GM23338 (cell line): ENCODE data around the gene CYYR1. TPM values are rescaled to one million over a fixed set of nuclear protein-coding genes. Genes with fewer than 3 reads are reported as not detected.

ENCODE experiments used
- ATAC-seq: fragments of 200-7000 bp; cut with Tn5 transposase; 3 replicates; pipeline ENCODE4 v1.9.1; 2020
- DNase-seq: peaks from one replicate; pipeline ENCODE4 v3.0.0-alpha.2; 2015; ENCODE audit warnings: low spot score
- H2AFZ ChIP-seq: fragments of 200-600 bp; sonication (generic); 2 replicates; pipeline ENCODE4 v1.8.0; 2016; ENCODE audit warnings: antibody characterized with exemption, mild to moderate bottlenecking, moderate library complexity
- H3F3A ChIP-seq: fragments of 200-600 bp; sonication (generic); replicated peaks from 2 replicates; pipeline ENCODE4 v1.8.0; 2017; ENCODE audit warnings: antibody characterized with exemption, mixed run types, low read depth
- H3K27ac ChIP-seq: fragments of 200-600 bp; sonication (generic); 2 replicates; pipeline ENCODE4 v1.6.1; 2016; ENCODE audit warnings: low read depth
- H3K27me3 ChIP-seq: fragments of 200-600 bp; sonication (generic); 2 replicates; pipeline ENCODE4 v1.8.0; 2016; ENCODE audit warnings: mild to moderate bottlenecking, mixed run types, moderate library complexity; ENCODE audit not compliant: insufficient read depth
- H3K36me3 ChIP-seq: fragments of 200-600 bp; sonication (generic); 2 replicates; pipeline ENCODE4 v1.8.0; 2016; ENCODE audit warnings: mild to moderate bottlenecking; ENCODE audit not compliant: insufficient read depth
- H3K4me1 ChIP-seq: fragments of 200-600 bp; sonication (generic); 2 replicates; pipeline ENCODE4 v1.8.0; 2016; ENCODE audit warnings: mild to moderate bottlenecking, moderate library complexity; ENCODE audit not compliant: insufficient read depth
- H3K4me2 ChIP-seq: fragments of 200-600 bp; sonication (generic); 2 replicates; pipeline ENCODE4 v1.7.1; 2017; ENCODE audit warnings: mixed run types
- H3K4me3 ChIP-seq: fragments of 200-600 bp; sonication (generic); 2 replicates; pipeline ENCODE4 v1.6.1; 2016; ENCODE audit warnings: mixed run types
- H3K79me2 ChIP-seq: fragments of 200-600 bp; sonication (generic); replicated peaks from 2 replicates; pipeline ENCODE4 v1.8.0; 2017; ENCODE audit warnings: mild to moderate bottlenecking; ENCODE audit not compliant: insufficient read depth
- H3K9me2 ChIP-seq: fragments of 200-600 bp; sonication (generic); 2 replicates; pipeline ENCODE4 v1.8.0; 2017; ENCODE audit not compliant: insufficient read depth
- H4K20me1 ChIP-seq: fragments of 200-600 bp; sonication (generic); replicated peaks from 2 replicates; pipeline ENCODE4 v1.8.0; 2017; ENCODE audit warnings: mild to moderate bottlenecking; ENCODE audit not compliant: insufficient read depth
- H3K27ac Mint-ChIP-seq: 2 replicates; pipeline ENCODE4 v1.8.0; 2020; ENCODE audit warnings: inconsistent platforms, mild to moderate bottlenecking, moderate library complexity, mixed read lengths
- H3K27me3 Mint-ChIP-seq: 3 replicates; pipeline ENCODE4 v1.8.0; 2022; ENCODE audit warnings: low read depth, mild to moderate bottlenecking, moderate library complexity, mixed read lengths, inconsistent platforms; ENCODE audit not compliant: insufficient read depth, poor library complexity
- H3K36me3 Mint-ChIP-seq: 3 replicates; pipeline ENCODE4 v1.8.0; 2021; ENCODE audit warnings: low read depth, mild to moderate bottlenecking, inconsistent platforms, moderate library complexity, mixed read lengths
- H3K4me1 Mint-ChIP-seq: 3 replicates; pipeline ENCODE4 v1.8.0; 2020; ENCODE audit warnings: mild to moderate bottlenecking, inconsistent platforms, mixed read lengths
- H3K4me3 Mint-ChIP-seq: 3 replicates; pipeline ENCODE4 v1.8.0; 2021; ENCODE audit warnings: moderate library complexity, mild to moderate bottlenecking, inconsistent platforms, mixed read lengths
- H3K9me3 Mint-ChIP-seq: 3 replicates; pipeline ENCODE4 v1.8.0; 2020; ENCODE audit warnings: moderate library complexity, mild to moderate bottlenecking, inconsistent platforms, mixed read lengths
- CREB1 ChIP-seq: fragments of 250-450 bp; sonication (Bioruptor Pico); IDR thresholded peaks from 2 replicates; pipeline ENCODE4 v1.5.0; 2020; ENCODE audit warnings: low read depth, mild to moderate bottlenecking, moderate library complexity
- ETS1 ChIP-seq: IDR thresholded peaks from 2 replicates; pipeline ENCODE4 v1.6.1; 2016; ENCODE audit warnings: antibody characterized with exemption
- EZH2 ChIP-seq: fragments of 200-600 bp; sonication (generic); IDR thresholded peaks from one replicate; pipeline ENCODE4 v1.8.0; 2017; ENCODE audit warnings: antibody characterized with exemption, mild to moderate bottlenecking, low read depth; ENCODE audit not compliant: unreplicated experiment
- EZH2phosphoT487 ChIP-seq: fragments of 200-600 bp; sonication (generic); IDR thresholded peaks from one replicate; pipeline ENCODE4 v1.8.1; 2018; ENCODE audit warnings: antibody characterized with exemption; ENCODE audit not compliant: unreplicated experiment
- JUNB ChIP-seq: IDR thresholded peaks from one replicate; pipeline ENCODE4 v1.6.1; 2016; ENCODE audit warnings: antibody characterized with exemption; ENCODE audit not compliant: unreplicated experiment
- NANOG ChIP-seq: IDR thresholded peaks from 2 replicates; pipeline ENCODE4 v1.6.1; 2016; ENCODE audit warnings: antibody characterized with exemption, borderline replicate concordance
- POLR2AphosphoS5 ChIP-seq: IDR thresholded peaks from 2 replicates; pipeline ENCODE4 v1.6.1; 2016; ENCODE audit warnings: antibody characterized with exemption, low read depth
- ZNF114 ChIP-seq: fragments of 250-450 bp; sonication (Bioruptor Pico); IDR thresholded peaks from 2 replicates; pipeline ENCODE4 v1.5.0; 2020; ENCODE audit warnings: mild to moderate bottlenecking, moderate library complexity
- ZNF331 ChIP-seq: fragments of 250-450 bp; sonication (Bioruptor Pico); IDR thresholded peaks from 2 replicates; pipeline ENCODE4 v1.5.0; 2020; ENCODE audit warnings: low read depth, mild to moderate bottlenecking, moderate library complexity
- polyA plus RNA-seq: library from polyadenylated mRNA; unstranded; fragments of >200 nt; fragmentation: Nextera tagmentation; extraction: Ambion mirVana; gene quantifications from 2 replicates; pipeline ENCODE4 v1.2.1, GENCODE V29; 2016
- total RNA-seq: library from RNA; depleted of rRNA; stranded (reverse); fragments of >200 nt; shearing (Covaris generic); gene quantifications from 2 replicates; pipeline ENCODE4 v1.2.3, GENCODE V29; 2014
- TF ChIP-seq, protein P1 (sequence below): IDR thresholded peaks from one replicate; pipeline ENCODE4 v1.6.1; 2018; ENCODE audit warnings: antibody characterized with exemption; ENCODE audit not compliant: unreplicated experiment
- TF ChIP-seq, protein P2 (sequence below), 2 experiments: fragments of 200-600 bp in 1 of 2; sonication (generic) in 1 of 2; conservative IDR thresholded peaks; 2 replicates each; pipeline versions ENCODE4 v1.5.1 to v1.6.1; 2016 to 2017; ENCODE audit warnings: antibody characterized with exemption in 2 of 2, low read depth in 2 of 2, mild to moderate bottlenecking in 2 of 2, moderate library complexity in 1 of 2

Gene CYYR1
- total and polyA plus RNA-seq, 2 experiments from 2014 or later: 23.8 to 25.4 TPM

DNA sequence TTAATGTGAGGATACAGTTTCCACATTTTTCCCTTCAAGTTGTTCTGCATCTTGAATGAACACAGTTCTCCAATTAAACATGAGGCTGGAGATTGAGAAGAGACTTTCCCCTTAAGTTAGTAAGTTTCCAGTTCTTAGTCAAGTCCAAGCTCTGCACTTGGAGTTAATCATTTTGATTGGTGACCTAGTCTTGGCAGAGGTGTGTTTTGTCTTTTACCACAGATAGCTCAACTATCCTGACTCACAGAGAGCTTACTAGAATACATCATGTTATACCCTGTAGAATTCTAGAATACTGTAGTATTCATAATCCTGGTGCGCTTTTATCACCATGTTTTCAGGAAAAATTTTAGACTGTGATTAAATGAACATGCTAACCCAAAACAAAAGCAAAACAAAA is 129.2 kb downstream of the CYYR1 start (continued):
- TF ChIP-seq ETS1 (no peak), EZH2phosphoT487 (no peak), POLR2AphosphoS5 (no peak), ZNF331 (CRISPR knock-in tag) (no peak)
- TF ChIP-seq, protein P1, sequence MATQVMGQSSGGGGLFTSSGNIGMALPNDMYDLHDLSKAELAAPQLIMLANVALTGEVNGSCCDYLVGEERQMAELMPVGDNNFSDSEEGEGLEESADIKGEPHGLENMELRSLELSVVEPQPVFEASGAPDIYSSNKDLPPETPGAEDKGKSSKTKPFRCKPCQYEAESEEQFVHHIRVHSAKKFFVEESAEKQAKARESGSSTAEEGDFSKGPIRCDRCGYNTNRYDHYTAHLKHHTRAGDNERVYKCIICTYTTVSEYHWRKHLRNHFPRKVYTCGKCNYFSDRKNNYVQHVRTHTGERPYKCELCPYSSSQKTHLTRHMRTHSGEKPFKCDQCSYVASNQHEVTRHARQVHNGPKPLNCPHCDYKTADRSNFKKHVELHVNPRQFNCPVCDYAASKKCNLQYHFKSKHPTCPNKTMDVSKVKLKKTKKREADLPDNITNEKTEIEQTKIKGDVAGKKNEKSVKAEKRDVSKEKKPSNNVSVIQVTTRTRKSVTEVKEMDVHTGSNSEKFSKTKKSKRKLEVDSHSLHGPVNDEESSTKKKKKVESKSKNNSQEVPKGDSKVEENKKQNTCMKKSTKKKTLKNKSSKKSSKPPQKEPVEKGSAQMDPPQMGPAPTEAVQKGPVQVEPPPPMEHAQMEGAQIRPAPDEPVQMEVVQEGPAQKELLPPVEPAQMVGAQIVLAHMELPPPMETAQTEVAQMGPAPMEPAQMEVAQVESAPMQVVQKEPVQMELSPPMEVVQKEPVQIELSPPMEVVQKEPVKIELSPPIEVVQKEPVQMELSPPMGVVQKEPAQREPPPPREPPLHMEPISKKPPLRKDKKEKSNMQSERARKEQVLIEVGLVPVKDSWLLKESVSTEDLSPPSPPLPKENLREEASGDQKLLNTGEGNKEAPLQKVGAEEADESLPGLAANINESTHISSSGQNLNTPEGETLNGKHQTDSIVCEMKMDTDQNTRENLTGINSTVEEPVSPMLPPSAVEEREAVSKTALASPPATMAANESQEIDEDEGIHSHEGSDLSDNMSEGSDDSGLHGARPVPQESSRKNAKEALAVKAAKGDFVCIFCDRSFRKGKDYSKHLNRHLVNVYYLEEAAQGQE: no peak
- TF ChIP-seq, protein P2, sequence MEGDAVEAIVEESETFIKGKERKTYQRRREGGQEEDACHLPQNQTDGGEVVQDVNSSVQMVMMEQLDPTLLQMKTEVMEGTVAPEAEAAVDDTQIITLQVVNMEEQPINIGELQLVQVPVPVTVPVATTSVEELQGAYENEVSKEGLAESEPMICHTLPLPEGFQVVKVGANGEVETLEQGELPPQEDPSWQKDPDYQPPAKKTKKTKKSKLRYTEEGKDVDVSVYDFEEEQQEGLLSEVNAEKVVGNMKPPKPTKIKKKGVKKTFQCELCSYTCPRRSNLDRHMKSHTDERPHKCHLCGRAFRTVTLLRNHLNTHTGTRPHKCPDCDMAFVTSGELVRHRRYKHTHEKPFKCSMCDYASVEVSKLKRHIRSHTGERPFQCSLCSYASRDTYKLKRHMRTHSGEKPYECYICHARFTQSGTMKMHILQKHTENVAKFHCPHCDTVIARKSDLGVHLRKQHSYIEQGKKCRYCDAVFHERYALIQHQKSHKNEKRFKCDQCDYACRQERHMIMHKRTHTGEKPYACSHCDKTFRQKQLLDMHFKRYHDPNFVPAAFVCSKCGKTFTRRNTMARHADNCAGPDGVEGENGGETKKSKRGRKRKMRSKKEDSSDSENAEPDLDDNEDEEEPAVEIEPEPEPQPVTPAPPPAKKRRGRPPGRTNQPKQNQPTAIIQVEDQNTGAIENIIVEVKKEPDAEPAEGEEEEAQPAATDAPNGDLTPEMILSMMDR (conservative IDR thresholded peaks at IDR 0.05; ENCODE audit: low read depth in 2 of 2): no peak

DNA sequence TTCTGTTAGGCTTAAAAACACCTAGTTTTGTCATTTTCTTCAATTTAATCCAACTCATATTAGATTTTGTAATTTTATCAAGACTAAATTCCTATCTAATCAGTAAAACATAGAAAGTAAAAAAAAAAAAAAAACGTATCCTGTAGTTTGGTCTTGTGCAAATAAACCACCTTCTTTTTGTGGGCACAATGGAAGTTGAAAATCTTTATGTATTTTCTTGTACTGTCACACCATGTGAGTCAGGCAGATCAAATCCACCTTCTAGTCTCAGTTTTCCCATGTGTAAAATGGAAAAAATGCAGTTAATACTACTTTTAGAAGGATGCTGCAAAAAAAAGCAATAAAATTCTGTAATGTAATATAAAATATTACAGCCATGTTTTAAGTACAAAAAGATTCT is 129.8 kb downstream of the CYYR1 start:
- Histone ChIP-seq H3K4me3 (no peak overlapping the region), H3K4me2 (no peak overlapping the region), H3K4me1 (no peaks in the 10 kb centered on the region), H3K36me3 (no peaks in the 10 kb centered on the region), H3F3A (no peaks in the 10 kb centered on the region), H3K27ac (no peak overlapping the region), H4K20me1 (no peaks in the 10 kb centered on the region), H3K9me2 (peaks cover 9% of the 10 kb centered on the region; the same call in 1 of the 2 replicates), H2AFZ (no peak overlapping the region), H3K79me2 (no peaks in the 10 kb centered on the region), H3K27me3 (no peaks in the 10 kb centered on the region)
- no peaks in the 10 kb centered on the region for H3K27me3 Mint-ChIP-seq
- ATAC-seq (no peak), DNase-seq (no peak)
- peaks cover 13% of the 10 kb centered on the region; the same call in 2 of the 3 replicates for H3K36me3 Mint-ChIP-seq
- H3K27ac Mint-ChIP-seq: no peak overlapping the region
- H3K4me3 Mint-ChIP-seq: no peak overlapping the region
- H3K4me1 Mint-ChIP-seq: no peaks in the 10 kb centered on the region
- peaks cover 17% of the 10 kb centered on the region for H3K9me3 Mint-ChIP-seq
- TF ChIP-seq ZNF331 (CRISPR knock-in tag): no peak
- TF ChIP-seq, protein P2 (conservative IDR thresholded peaks at IDR 0.05; ENCODE audit: low read depth in 2 of 2): no peak
- no peak for TF ChIP-seq EZH2
- no peak for TF ChIP-seq ETS1
- TF ChIP-seq ZNF114: no peak
- no peak for TF ChIP-seq NANOG
- TF ChIP-seq, protein P1: no peak
- no peak for TF ChIP-seq JUNB
- TF ChIP-seq EZH2phosphoT487: no peak
- no peak for TF ChIP-seq CREB1 (CRISPR knock-in tag)
